Measurements from ENCODE around the gene PRKCH. TPM values are rescaled to one million over a fixed set of nuclear protein-coding genes. Genes with fewer than 3 reads are reported as not detected.

Gene PRKCH
- total RNA-seq, 2 experiments from 2014 or later: 0.85 to 2.3 TPM

- intact Hi-C loops (cut with micrococcal nuclease; ENCODE audit: unreplicated experiment): no loop called here
- DNase-seq (ENCODE audit: low spot score): no peak
- Histone ChIP-seq H4K20me1 (ENCODE audit: insufficient read depth, low read length) (no peaks in the 10 kb centered on the region), H3K36me3 (ENCODE audit: insufficient read depth, low read length) (no peaks in the 10 kb centered on the region), H3K9me2 (ENCODE audit: insufficient read depth, low read length) (no peaks in the 10 kb centered on the region), H3K79me2 (ENCODE audit: insufficient read depth, low read depth, low read length) (no peaks in the 10 kb centered on the region), H3K27ac (ENCODE audit: low read depth, low read length, poor library complexity, severe bottlenecking) (no peak overlapping the region), H3K9me3 (ENCODE audit: low read length) (no peaks in the 10 kb centered on the region), H3K4me2 (ENCODE audit: low read length) (no peak overlapping the region), H2AFZ (ENCODE audit: low read length) (no peak overlapping the region), H3K4me1 (ENCODE audit: insufficient read depth, low read length, poor library complexity, severe bottlenecking) (no peaks in the 10 kb centered on the region), H3K4me3 (ENCODE audit: low read depth, low read length, poor library complexity, severe bottlenecking) (no peak overlapping the region)
- ChIA-PET POLR2A (interaction anchor here (0.7 kb wide), 1 partner anchor 71 kb away, joined by 3 read pairs; no protein-coding TSS in a partner anchor), CTCF (ENCODE audit: unreplicated experiment) (no interaction called here)
- TF ChIP-seq EZH2phosphoT487 (IDR thresholded peaks at IDR 0.05; ENCODE audit: borderline replicate concordance, low read depth, low read length): no peak
- TF ChIP-seq CTCF (conservative IDR thresholded peaks at IDR 0.05; ENCODE audit: low read length): no peak
- BruUV-seq (replicated peaks): no TSS peak
Observed at GRCh38 chr14:61439779-61440418, 118.5 kb downstream of the PRKCH start.

GRCh38 chr14:61443481-61443880 lies 122.1 kb downstream of the PRKCH start:
- ChIA-PET POLR2A (interaction anchor here (0.7 kb wide), 1 partner anchor 165 kb away, joined by 3 read pairs; no protein-coding TSS in a partner anchor), CTCF (ENCODE audit: unreplicated experiment) (no interaction called here)
- intact Hi-C loops (cut with micrococcal nuclease; ENCODE audit: unreplicated experiment): no loop called here
- Histone ChIP-seq H3K79me2 (ENCODE audit: insufficient read depth, low read depth, low read length) (no peaks in the 10 kb centered on the region), H3K4me1 (ENCODE audit: insufficient read depth, low read length, poor library complexity, severe bottlenecking) (no peaks in the 10 kb centered on the region), H3K9me2 (ENCODE audit: insufficient read depth, low read length) (no peaks in the 10 kb centered on the region), H3K36me3 (ENCODE audit: insufficient read depth, low read length) (no peaks in the 10 kb centered on the region), H4K20me1 (ENCODE audit: insufficient read depth, low read length) (no peaks in the 10 kb centered on the region), H2AFZ (ENCODE audit: low read length) (no peak overlapping the region), H3K9me3 (ENCODE audit: low read length) (no peaks in the 10 kb centered on the region), H3K4me2 (ENCODE audit: low read length) (no peak overlapping the region), H3K4me3 (ENCODE audit: low read depth, low read length, poor library complexity, severe bottlenecking) (no peak overlapping the region), H3K27ac (ENCODE audit: low read depth, low read length, poor library complexity, severe bottlenecking) (no peak overlapping the region)
- no TSS peak for BruUV-seq (replicated peaks)
- DNase-seq (ENCODE audit: low spot score): no peak
- TF ChIP-seq EZH2phosphoT487 (IDR thresholded peaks at IDR 0.05; ENCODE audit: borderline replicate concordance, low read depth, low read length) (no peak), CTCF (conservative IDR thresholded peaks at IDR 0.05; ENCODE audit: low read length) (no peak)

- BruUV-seq (replicated peaks): no TSS peak
- Histone ChIP-seq H4K20me1 (ENCODE audit: insufficient read depth, low read length) (no peaks in the 10 kb centered on the region), H3K9me2 (ENCODE audit: insufficient read depth, low read length) (no peaks in the 10 kb centered on the region), H3K79me2 (ENCODE audit: insufficient read depth, low read depth, low read length) (no peaks in the 10 kb centered on the region), H3K4me1 (ENCODE audit: insufficient read depth, low read length, poor library complexity, severe bottlenecking) (no peaks in the 10 kb centered on the region), H3K4me3 (ENCODE audit: low read depth, low read length, poor library complexity, severe bottlenecking) (no peak overlapping the region), H3K4me2 (ENCODE audit: low read length) (no peak overlapping the region), H3K27ac (ENCODE audit: low read depth, low read length, poor library complexity, severe bottlenecking) (no peak overlapping the region), H2AFZ (ENCODE audit: low read length) (no peak overlapping the region), H3K9me3 (ENCODE audit: low read length) (no peaks in the 10 kb centered on the region), H3K36me3 (ENCODE audit: insufficient read depth, low read length) (no peaks in the 10 kb centered on the region)
- TF ChIP-seq EZH2phosphoT487 (IDR thresholded peaks at IDR 0.05; ENCODE audit: borderline replicate concordance, low read depth, low read length): no peak
- TF ChIP-seq CTCF (conservative IDR thresholded peaks at IDR 0.05; ENCODE audit: low read length): no peak
- POLR2A ChIA-PET: no interaction called here
- no peak for DNase-seq (ENCODE audit: low spot score)
- intact Hi-C loops (cut with micrococcal nuclease; ENCODE audit: unreplicated experiment): no loop called here
- CTCF ChIA-PET (ENCODE audit: unreplicated experiment): no interaction called here
Observed at GRCh38 chr14:61444215-61444768, 122.9 kb downstream of the PRKCH start.
